ENCODE measurements around the gene SULF2. TPM values are rescaled to one million over a fixed set of nuclear protein-coding genes. Genes with fewer than 3 reads are reported as not detected.

The SULF2 gene
- total and polyA plus RNA-seq, 5 donors: 25.4 to 59.1 (median 47.6) TPM

- H3K9me3 ChIP-seq (ENCODE audit: control insufficient read depth, low read length): no peaks in the 10 kb centered on the region
- WGBS: 72% methylated on average over 2 of the region's 2 CpGs
These were observed 131.4 kb downstream of the SULF2 start for GRCh38 chr20:47653869-47654268.

GRCh38 chr20:47652794-47653193 is 132.5 kb downstream of the SULF2 start:
- intact Hi-C loops (cut with DNase I): no loop called here
- DNase-seq: no peak
- H3K27ac ChIP-seq (ENCODE audit: low read length): no peak overlapping the region
- H3K4me1 ChIP-seq (ENCODE audit: control insufficient read depth, insufficient read depth, low read length): no peaks in the 10 kb centered on the region
- no peak for ATAC-seq
- H3K9me3 ChIP-seq (ENCODE audit: control insufficient read depth, low read length): no peaks in the 10 kb centered on the region
- H3K27me3 ChIP-seq (ENCODE audit: control insufficient read depth, insufficient read depth): no peaks in the 10 kb centered on the region
- no peak overlapping the region for H3K4me3 ChIP-seq (ENCODE audit: low read length)
- WGBS: over 99% methylated on average over 2 of the region's 2 CpGs

More at GRCh38 chr20:47653869-47654268, 131.4 kb downstream of the SULF2 start:
- no peak overlapping the region for H3K4me3 ChIP-seq (ENCODE audit: low read length)
- DNase-seq (no peak), ATAC-seq (no peak)
- intact Hi-C loops (cut with DNase I): no loop called here
- no peaks in the 10 kb centered on the region for H3K27me3 ChIP-seq (ENCODE audit: control insufficient read depth, insufficient read depth)
- H3K27ac ChIP-seq (ENCODE audit: low read length): no peak overlapping the region
- H3K4me1 ChIP-seq (ENCODE audit: control insufficient read depth, insufficient read depth, low read length): no peaks in the 10 kb centered on the region

DNA sequence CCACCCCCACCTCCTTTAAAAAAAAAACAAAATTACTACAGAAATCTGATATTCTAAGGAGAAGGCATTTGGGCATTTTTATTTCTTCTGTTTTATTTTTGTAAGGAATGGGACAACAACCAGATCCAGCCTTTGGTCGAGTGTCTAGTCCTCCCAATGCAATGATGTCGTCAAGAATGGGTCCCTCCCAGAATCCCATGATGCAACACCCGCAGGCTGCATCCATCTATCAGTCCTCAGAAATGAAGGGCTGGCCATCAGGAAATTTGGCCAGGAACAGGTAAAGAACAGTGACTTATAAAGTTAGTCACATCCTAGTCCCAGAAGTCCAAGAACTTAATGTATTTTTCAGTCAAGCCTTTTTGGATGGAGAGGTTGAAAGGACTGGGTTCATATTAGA is 133.0 kb downstream of the SULF2 start:
- Histone ChIP-seq H3K4me1 (ENCODE audit: control insufficient read depth, insufficient read depth, low read length) (no peaks in the 10 kb centered on the region), H3K27ac (ENCODE audit: low read length) (no peak overlapping the region), H3K4me3 (ENCODE audit: low read length) (no peak overlapping the region), H3K9me3 (ENCODE audit: control insufficient read depth, low read length) (no peaks in the 10 kb centered on the region), H3K27me3 (ENCODE audit: control insufficient read depth, insufficient read depth) (no peaks in the 10 kb centered on the region)
- 73% methylated on average over 3 of the region's 3 CpGs for WGBS
- intact Hi-C loops (cut with DNase I): no loop called here
- ATAC-seq (no peak), DNase-seq (no peak)

GRCh38 chr20:47648943-47649342 is 136.3 kb downstream of the SULF2 start:
- no peaks in the 10 kb centered on the region for H3K4me1 ChIP-seq (ENCODE audit: control insufficient read depth, insufficient read depth, low read length)
- no peak overlapping the region for H3K27ac ChIP-seq (ENCODE audit: low read length)
- ATAC-seq: no peak
- 88% methylated on average over 6 of the region's 6 CpGs for WGBS
- no peak overlapping the region for H3K4me3 ChIP-seq (ENCODE audit: low read length)
- H3K27me3 ChIP-seq (ENCODE audit: control insufficient read depth, insufficient read depth): no peaks in the 10 kb centered on the region
- intact Hi-C loops (cut with DNase I): no loop called here
- H3K9me3 ChIP-seq (ENCODE audit: control insufficient read depth, low read length): no peaks in the 10 kb centered on the region
- no peak for DNase-seq

- 92% methylated on average over 7 of the region's 7 CpGs for WGBS
- DNase-seq: no peak
- intact Hi-C loops (cut with DNase I): no loop called here
- H3K27me3 ChIP-seq (ENCODE audit: control insufficient read depth, insufficient read depth): no peaks in the 10 kb centered on the region
- H3K4me3 ChIP-seq (ENCODE audit: low read length): no peak overlapping the region
- H3K27ac ChIP-seq (ENCODE audit: low read length): no peak overlapping the region
- no peaks in the 10 kb centered on the region for H3K9me3 ChIP-seq (ENCODE audit: control insufficient read depth, low read length)
- H3K4me1 ChIP-seq (ENCODE audit: control insufficient read depth, insufficient read depth, low read length): no peaks in the 10 kb centered on the region
- no peak for ATAC-seq
These were observed 137.3 kb downstream of the SULF2 start for GRCh38 chr20:47647994-47648393.

GRCh38 chr20:47645632-47646031 is 139.6 kb downstream of the SULF2 start:
- Histone ChIP-seq H3K9me3 (ENCODE audit: control insufficient read depth, low read length) (no peaks in the 10 kb centered on the region), H3K4me3 (ENCODE audit: low read length) (no peak overlapping the region), H3K27ac (ENCODE audit: low read length) (no peak overlapping the region), H3K4me1 (ENCODE audit: control insufficient read depth, insufficient read depth, low read length) (no peaks in the 10 kb centered on the region), H3K27me3 (ENCODE audit: control insufficient read depth, insufficient read depth) (no peaks in the 10 kb centered on the region)
- intact Hi-C loops (cut with DNase I): no loop called here
- ATAC-seq (no peak), DNase-seq (no peak)
- 86% methylated on average over 2 of the region's 2 CpGs for WGBS

DNA sequence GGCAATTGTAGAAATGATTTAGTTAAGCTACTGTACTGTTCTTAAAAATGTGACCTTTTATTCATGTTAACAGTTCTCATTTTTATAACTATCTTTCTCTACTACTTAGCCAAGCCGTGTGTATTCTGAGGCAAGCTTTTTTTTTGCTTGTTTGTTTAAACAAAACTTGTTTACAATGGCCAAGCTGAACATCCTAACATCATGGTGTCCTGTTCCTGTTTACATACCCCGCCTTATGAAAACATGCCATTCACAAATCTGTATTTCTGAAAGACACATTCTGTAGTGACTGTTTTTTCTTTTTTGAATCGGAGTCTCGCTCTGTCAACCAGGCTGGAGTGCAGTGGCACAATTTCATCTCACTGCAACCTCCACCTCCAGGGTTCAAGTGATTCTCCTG is 142.7 kb downstream of the SULF2 start:
- H3K27me3 ChIP-seq (ENCODE audit: control insufficient read depth, insufficient read depth): no peaks in the 10 kb centered on the region
- no peaks in the 10 kb centered on the region for H3K9me3 ChIP-seq (ENCODE audit: control insufficient read depth, low read length)
- 89% methylated on average over 4 of the region's 4 CpGs for WGBS
- no peaks in the 10 kb centered on the region for H3K4me1 ChIP-seq (ENCODE audit: control insufficient read depth, insufficient read depth, low read length)
- H3K4me3 ChIP-seq (ENCODE audit: low read length): no peak overlapping the region
- H3K27ac ChIP-seq (ENCODE audit: low read length): no peak overlapping the region
- intact Hi-C loops (cut with DNase I): no loop called here
- ATAC-seq (no peak), DNase-seq (no peak)

- 92% methylated on average over 4 of the region's 4 CpGs for WGBS
- DNase-seq (no peak), ATAC-seq (no peak)
- no peak overlapping the region for H3K4me3 ChIP-seq (ENCODE audit: low read length)
- no peaks in the 10 kb centered on the region for H3K27me3 ChIP-seq (ENCODE audit: control insufficient read depth, insufficient read depth)
- no peaks in the 10 kb centered on the region for H3K4me1 ChIP-seq (ENCODE audit: control insufficient read depth, insufficient read depth, low read length)
- intact Hi-C loops (cut with DNase I): no loop called here
- H3K27ac ChIP-seq (ENCODE audit: low read length): no peak overlapping the region
- no peaks in the 10 kb centered on the region for H3K9me3 ChIP-seq (ENCODE audit: control insufficient read depth, low read length)
These were observed 143.2 kb downstream of the SULF2 start for GRCh38 chr20:47642118-47642517.

DNA sequence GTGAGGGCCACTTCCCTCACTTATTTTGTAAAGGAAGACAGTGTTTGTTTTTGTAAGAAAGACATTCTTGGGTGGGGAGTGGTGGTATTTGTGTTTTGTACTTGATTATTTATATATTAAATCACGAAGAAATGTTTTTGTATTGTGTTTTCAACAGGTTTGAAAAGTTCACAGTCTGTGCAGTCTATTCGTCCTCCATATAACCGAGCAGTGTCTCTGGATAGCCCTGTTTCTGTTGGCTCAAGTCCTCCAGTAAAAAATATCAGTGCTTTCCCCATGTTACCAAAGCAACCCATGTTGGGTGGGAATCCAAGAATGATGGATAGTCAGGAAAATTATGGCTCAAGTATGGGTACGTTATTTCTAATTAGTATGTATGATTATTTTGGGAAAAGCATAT is 146.4 kb downstream of the SULF2 start:
- no peak overlapping the region for H3K4me3 ChIP-seq (ENCODE audit: low read length)
- H3K9me3 ChIP-seq (ENCODE audit: control insufficient read depth, low read length): no peaks in the 10 kb centered on the region
- ATAC-seq (peak; percentile 48 to 55), DNase-seq (no peak)
- H3K27me3 ChIP-seq (ENCODE audit: control insufficient read depth, insufficient read depth): no peaks in the 10 kb centered on the region
- H3K4me1 ChIP-seq (ENCODE audit: control insufficient read depth, insufficient read depth, low read length): no peaks in the 10 kb centered on the region
- WGBS: 35% methylated on average over 4 of the region's 4 CpGs
- intact Hi-C loops (cut with DNase I): loop anchor here in 1 of 4 donors (10.0 kb wide), 1 partner anchor 364 kb away; no protein-coding TSS in a partner anchor
- H3K27ac ChIP-seq (ENCODE audit: low read length): no peak overlapping the region

GRCh38 chr20:47635256-47635655 is 150.0 kb downstream of the SULF2 start:
- WGBS: 99% methylated on average over 4 of the region's 4 CpGs
- ATAC-seq (peak in 1 of 2 donors; percentile 30), DNase-seq (no peak)
- intact Hi-C loops (cut with DNase I): loop anchor here in 1 of 4 donors (10.0 kb wide), 1 partner anchor 360 kb away; no protein-coding TSS in a partner anchor
- no peaks in the 10 kb centered on the region for H3K9me3 ChIP-seq (ENCODE audit: control insufficient read depth, low read length)
- H3K27ac ChIP-seq (ENCODE audit: low read length): no peak overlapping the region
- no peak overlapping the region for H3K4me3 ChIP-seq (ENCODE audit: low read length)
- H3K27me3 ChIP-seq (ENCODE audit: control insufficient read depth, insufficient read depth): no peaks in the 10 kb centered on the region
- no peaks in the 10 kb centered on the region for H3K4me1 ChIP-seq (ENCODE audit: control insufficient read depth, insufficient read depth, low read length)

DNA sequence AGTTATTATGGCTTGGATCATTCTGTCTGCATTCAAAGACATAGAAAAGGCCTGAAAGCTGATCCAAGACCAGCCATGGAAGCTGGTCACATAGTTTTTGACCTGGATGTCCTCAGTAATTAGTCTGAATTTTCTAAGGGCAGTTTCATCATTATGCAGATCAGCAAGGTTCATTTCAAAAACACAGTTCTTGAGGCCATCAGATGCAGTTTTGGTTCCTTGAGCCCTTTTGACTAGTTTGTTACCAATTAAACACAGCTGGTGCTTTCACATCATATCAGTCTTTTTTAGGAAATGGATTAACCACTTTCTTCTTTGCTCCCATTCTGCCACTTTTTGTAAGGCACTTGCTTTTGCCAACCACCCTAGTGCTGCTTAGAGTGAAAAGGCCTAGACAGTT is 154.2 kb downstream of the SULF2 start:
- ATAC-seq (no peak), DNase-seq (no peak)
- intact Hi-C loops (cut with DNase I): loop anchor here in 1 of 4 donors (10.0 kb wide), 1 partner anchor 356 kb away; no protein-coding TSS in a partner anchor
- no peak overlapping the region for H3K4me3 ChIP-seq (ENCODE audit: low read length)
- H3K27ac ChIP-seq (ENCODE audit: low read length): no peak overlapping the region
- H3K27me3 ChIP-seq (ENCODE audit: control insufficient read depth, insufficient read depth): no peaks in the 10 kb centered on the region
- no peaks in the 10 kb centered on the region for H3K9me3 ChIP-seq (ENCODE audit: control insufficient read depth, low read length)
- H3K4me1 ChIP-seq (ENCODE audit: control insufficient read depth, insufficient read depth, low read length): no peaks in the 10 kb centered on the region

DNA sequence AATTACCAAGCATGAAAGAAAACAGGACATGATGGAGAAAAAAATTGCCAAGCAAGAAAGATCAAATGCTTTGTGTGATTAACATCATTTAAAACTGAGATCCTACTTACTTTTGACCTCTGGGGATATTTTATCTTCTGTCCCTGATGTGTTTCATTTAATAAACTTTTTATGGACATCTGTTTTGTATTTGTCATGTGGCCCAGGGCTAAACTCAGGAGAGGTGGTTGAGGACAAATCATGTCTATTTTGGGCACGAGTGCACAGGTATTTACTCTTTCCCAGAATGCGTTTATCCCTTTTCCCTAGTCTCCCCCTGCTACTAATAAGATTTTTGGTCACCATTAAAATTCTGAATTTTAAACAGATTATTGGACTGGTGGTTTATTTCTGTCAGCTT is 155.4 kb downstream of the SULF2 start:
- H3K9me3 ChIP-seq (ENCODE audit: control insufficient read depth, low read length): no peaks in the 10 kb centered on the region
- no peaks in the 10 kb centered on the region for H3K27me3 ChIP-seq (ENCODE audit: control insufficient read depth, insufficient read depth)
- WGBS: 85% methylated on average over 2 of the region's 2 CpGs
- intact Hi-C loops (cut with DNase I): loop anchor here (5.0 to 10.0 kb wide), 7 partner anchors 125 to 875 kb away; partner anchors contain the start of gene NCOA3 (in 2 of the 4)
- no peak overlapping the region for H3K27ac ChIP-seq (ENCODE audit: low read length)
- H3K4me1 ChIP-seq (ENCODE audit: control insufficient read depth, insufficient read depth, low read length): no peaks in the 10 kb centered on the region
- ATAC-seq (no peak), DNase-seq (no peak)
- H3K4me3 ChIP-seq (ENCODE audit: low read length): no peak overlapping the region
